OCI-LY7 (cell line): Measurements from ENCODE around the gene OPHN1.

Experiments used
- CTCF ChIP-seq: fragments of 200-600 bp; sonication (generic); conservative IDR thresholded peaks from 2 replicates; pipeline ENCODE4 v1.5.1; 2014; ENCODE audit warnings: mild to moderate bottlenecking, antibody characterized with exemption, low read length, moderate library complexity, mixed read lengths
- EZH2phosphoT487 ChIP-seq: fragments of 200-600 bp; sonication (generic); IDR thresholded peaks from 2 replicates; pipeline ENCODE4 v1.6.1; 2018; ENCODE audit warnings: low read depth, borderline replicate concordance, mild to moderate bottlenecking, mixed run types, antibody characterized with exemption, low read length, moderate library complexity, mixed read lengths

- no peak for TF ChIP-seq CTCF
- TF ChIP-seq EZH2phosphoT487 = no peak
These were observed 145.9 kb downstream of the OPHN1 start for GRCh38 chrX:68287419-68287818.
